ENCODE results near the gene FAM13C. TPM values are rescaled to one million over a fixed set of nuclear protein-coding genes. Genes with fewer than 3 reads are reported as not detected.

The FAM13C gene
- total and polyA plus RNA-seq, 9 of the 15 experiments (the other 6 are each of a cell fraction or from before 2014, with no cell fraction given): not detected

DNA sequence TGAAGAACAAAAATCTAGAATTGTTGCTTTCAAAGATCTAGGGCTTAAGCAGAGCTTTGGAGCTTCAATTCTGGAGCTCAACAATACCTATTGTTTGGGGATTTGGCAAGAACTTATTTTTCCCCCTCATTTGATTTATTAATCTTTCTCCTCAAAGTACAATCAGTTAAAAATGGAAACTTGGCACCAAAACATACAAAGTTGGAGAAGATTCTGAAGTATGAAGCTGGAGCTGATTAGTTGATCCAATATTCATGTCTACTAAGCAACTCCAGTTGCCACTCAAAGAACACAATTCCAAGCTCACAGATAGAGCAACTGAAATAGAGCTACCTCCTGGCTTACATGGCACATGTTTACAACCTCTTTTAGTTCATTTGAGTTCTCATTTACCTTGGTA, 3.8 kb downstream of the FAM13C start:
- Histone ChIP-seq H3K4me2 (ENCODE audit: insufficient read depth, low read length) (no peak overlapping the region), H3K9me1 (ENCODE audit: control insufficient read depth, insufficient read depth, low read length) (no peaks in the 10 kb centered on the region), H4K20me1 (replicated peaks; ENCODE audit: control insufficient read depth, insufficient read depth, low read length) (no peaks in the 10 kb centered on the region), H3K4me3 (no peak overlapping the region), H3K36me3 (ENCODE audit: control insufficient read depth, insufficient read depth, low read length) (no peaks in the 10 kb centered on the region), H3K9me3 (replicated peaks; ENCODE audit: control insufficient read depth, insufficient read depth, low read depth, low read length) (no peaks in the 10 kb centered on the region), H2AFZ (ENCODE audit: low read depth, low read length) (no peak overlapping the region), H3K27ac (ENCODE audit: extremely low read depth, low read depth, low read length) (no peak overlapping the region), H3K9ac (ENCODE audit: insufficient read depth in 1 of 2, low read depth in 2 of 2, low read length in 2 of 2) (no peak overlapping the region), H3K79me2 (ENCODE audit: control insufficient read depth, insufficient read depth, low read length) (no peaks in the 10 kb centered on the region), H3K27me3 (ENCODE audit: control insufficient read depth in 2 of 2, insufficient read depth in 2 of 2, low read length in 2 of 2) (no peaks in the 10 kb centered on the region), H3K4me1 (replicated peaks in 1 of 2; ENCODE audit: control insufficient read depth in 2 of 2, insufficient read depth in 2 of 2, low read length in 2 of 2) (no peaks in the 10 kb centered on the region)
- TF ChIP-seq TEAD1 (CRISPR knock-in tag; IDR thresholded peaks at IDR 0.05): no peak
- TF ChIP-seq, protein P1, sequence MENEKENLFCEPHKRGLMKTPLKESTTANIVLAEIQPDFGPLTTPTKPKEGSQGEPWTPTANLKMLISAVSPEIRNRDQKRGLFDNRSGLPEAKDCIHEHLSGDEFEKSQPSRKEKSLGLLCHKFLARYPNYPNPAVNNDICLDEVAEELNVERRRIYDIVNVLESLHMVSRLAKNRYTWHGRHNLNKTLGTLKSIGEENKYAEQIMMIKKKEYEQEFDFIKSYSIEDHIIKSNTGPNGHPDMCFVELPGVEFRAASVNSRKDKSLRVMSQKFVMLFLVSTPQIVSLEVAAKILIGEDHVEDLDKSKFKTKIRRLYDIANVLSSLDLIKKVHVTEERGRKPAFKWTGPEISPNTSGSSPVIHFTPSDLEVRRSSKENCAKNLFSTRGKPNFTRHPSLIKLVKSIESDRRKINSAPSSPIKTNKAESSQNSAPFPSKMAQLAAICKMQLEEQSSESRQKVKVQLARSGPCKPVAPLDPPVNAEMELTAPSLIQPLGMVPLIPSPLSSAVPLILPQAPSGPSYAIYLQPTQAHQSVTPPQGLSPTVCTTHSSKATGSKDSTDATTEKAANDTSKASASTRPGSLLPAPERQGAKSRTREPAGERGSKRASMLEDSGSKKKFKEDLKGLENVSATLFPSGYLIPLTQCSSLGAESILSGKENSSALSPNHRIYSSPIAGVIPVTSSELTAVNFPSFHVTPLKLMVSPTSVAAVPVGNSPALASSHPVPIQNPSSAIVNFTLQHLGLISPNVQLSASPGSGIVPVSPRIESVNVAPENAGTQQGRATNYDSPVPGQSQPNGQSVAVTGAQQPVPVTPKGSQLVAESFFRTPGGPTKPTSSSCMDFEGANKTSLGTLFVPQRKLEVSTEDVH (IDR thresholded peaks at IDR 0.05; ENCODE audit: low read depth, partially characterized antibody): no peak
- no peak for TF ChIP-seq SMAD3 (CRISPR knock-in tag; conservative IDR thresholded peaks at IDR 0.05)
- no peak for TF ChIP-seq YY1 (IDR thresholded peaks at IDR 0.05; ENCODE audit: borderline replicate concordance in 1 of 3, control insufficient read depth in 1 of 3, extremely low read depth in 1 of 3, insufficient read depth in 3 of 3, insufficient read length in 1 of 3, insufficient replicate concordance in 2 of 3, low read depth in 1 of 3, low read length in 2 of 3)
- TF ChIP-seq RBFOX2 (IDR thresholded peaks at IDR 0.05; ENCODE audit: low read depth, low read length): no peak
- TF ChIP-seq ZNF507 (tag; conservative IDR thresholded peaks at IDR 0.05): no peak
- TF ChIP-seq ZNF12 (CRISPR knock-in tag; IDR thresholded peaks at IDR 0.05): no peak
- no peak for TF ChIP-seq FOXM1 (IDR thresholded peaks at IDR 0.05; ENCODE audit: low read depth)
- no peak for TF ChIP-seq FOXM1 (CRISPR knock-in tag; IDR thresholded peaks at IDR 0.05; ENCODE audit: low read depth)
- TF ChIP-seq XRCC5 (IDR thresholded peaks at IDR 0.05; ENCODE audit: low read depth, low read length): no peak
- TF ChIP-seq ZBTB11 (CRISPR knock-in tag; IDR thresholded peaks at IDR 0.05): no peak
- ATAC-seq (no peak), DNase-seq (ENCODE audit: extremely low read depth in 1 of 4, low spot score in 3 of 4) (no peak), FAIRE-seq (no peak)
- ChIA-PET POLR2A (no interaction called here), CTCF (ENCODE audit: low intra/inter-chr PET ratio) (no interaction called here)
- BruUV-seq (replicated peaks): no TSS peak
- in situ Hi-C loops (cut with MboI): no loop called here
- intact Hi-C loops (cut with micrococcal nuclease): no loop called here
